ENCODE data around the gene MAP3K10. TPM values are rescaled to one million over a fixed set of nuclear protein-coding genes. Genes with fewer than 3 reads are reported as not detected.

Gene MAP3K10
- total and polyA plus RNA-seq, 2 donors (not counting 1 experiment from before 2014, with no cell fraction given), result 22.5 to 41.6 TPM

- H3K9me3 ChIP-seq (ENCODE audit: control extremely low read depth in 1 of 3, control insufficient read depth in 2 of 3, insufficient read depth in 1 of 3, low read length in 2 of 3), result no peaks in the 10 kb centered on the region
- H3K27ac ChIP-seq (ENCODE audit: low read length in 2 of 2), result no peak overlapping the region
- H3K27me3 Mint-ChIP-seq, result no peaks in the 10 kb centered on the region
- H4K20me1 ChIP-seq (ENCODE audit: control insufficient read depth, insufficient read depth, low read length, poor library complexity, severe bottlenecking), result peaks cover 65% of the 10 kb centered on the region
- H3K4me1 ChIP-seq (ENCODE audit: control insufficient read depth in 2 of 2, insufficient read depth in 2 of 2, low read length in 2 of 2), result no peaks in the 10 kb centered on the region
- no peak overlapping the region for H3K4me3 Mint-ChIP-seq
- no peak for TF ChIP-seq EZH2 (IDR thresholded peaks at IDR 0.05; ENCODE audit: borderline replicate concordance, insufficient read depth, low read depth, low read length, poor library complexity, severe bottlenecking)
- TF ChIP-seq CTCF (IDR thresholded peaks at IDR 0.05), result no peak
- peaks cover 2 to 60% of the 10 kb centered on the region in 2 experiments for H3K36me3 ChIP-seq (replicated peaks in 1 of 2; ENCODE audit: control extremely low read depth in 1 of 2, control insufficient read depth in 1 of 2, extremely low read depth in 1 of 2, insufficient read depth in 2 of 2, low read length in 1 of 2)
- no peaks in the 10 kb centered on the region for H3K9me3 Mint-ChIP-seq (ENCODE audit: insufficient read depth)
- H3K27ac Mint-ChIP-seq, result no peak overlapping the region
- ChIA-PET POLR2A (no interaction called here), CTCF (no interaction called here)
- ATAC-seq (ENCODE audit: low read depth) (no peak), DNase-seq (no peak)
- no peak overlapping the region for H2AFZ ChIP-seq (ENCODE audit: insufficient read depth, low read depth, low read length, poor library complexity, severe bottlenecking)
- 100% methylated on average over 2 of the region's 2 CpGs for WGBS (ENCODE audit: insufficient coverage)
- H3K4me3 ChIP-seq (ENCODE audit: control extremely low read depth in 1 of 5, extremely low read depth in 1 of 5, insufficient read depth in 1 of 5, low read depth in 2 of 5, low read length in 4 of 5), result no peak overlapping the region
- no peak overlapping the region for H3K4me2 ChIP-seq (replicated peaks; ENCODE audit: low read depth, low read length, poor library complexity, severe bottlenecking)
- intact Hi-C loops (cut with micrococcal nuclease), result no loop called here
- no peaks in the 10 kb centered on the region for H3K27me3 ChIP-seq (replicated peaks in 1 of 4; ENCODE audit: control extremely low read depth in 1 of 4, control insufficient read depth in 3 of 4, insufficient read depth in 4 of 4, low read length in 3 of 4)
- H3K79me2 ChIP-seq (ENCODE audit: control insufficient read depth, insufficient read depth, low read length), result peaks cover 40% of the 10 kb centered on the region
- H3K4me1 Mint-ChIP-seq, result no peaks in the 10 kb centered on the region
- H3K9ac ChIP-seq (ENCODE audit: low read length), result no peak overlapping the region
Observed at GRCh38 chr19:40243181-40243580, 52.0 kb downstream of the MAP3K10 start.

- DNase-seq, result no peak
- Histone ChIP-seq H3K27ac (ENCODE audit: low read length in 2 of 2) (no peak overlapping the region), H3K4me1 (ENCODE audit: control insufficient read depth in 2 of 2, insufficient read depth in 2 of 2, low read length in 2 of 2) (no peaks in the 10 kb centered on the region), H3K36me3 (replicated peaks in 1 of 2; ENCODE audit: control extremely low read depth in 1 of 2, control insufficient read depth in 1 of 2, extremely low read depth in 1 of 2, insufficient read depth in 2 of 2, low read length in 1 of 2) (peaks cover 2 to 51% of the 10 kb centered on the region in 2 experiments), H3K27me3 (replicated peaks in 1 of 4; ENCODE audit: control extremely low read depth in 1 of 4, control insufficient read depth in 3 of 4, insufficient read depth in 4 of 4, low read length in 3 of 4) (no peaks in the 10 kb centered on the region), H3K9me3 (ENCODE audit: control extremely low read depth in 1 of 3, control insufficient read depth in 2 of 3, insufficient read depth in 1 of 3, low read length in 2 of 3) (no peaks in the 10 kb centered on the region), H4K20me1 (ENCODE audit: control insufficient read depth, insufficient read depth, low read length, poor library complexity, severe bottlenecking) (peaks cover 76% of the 10 kb centered on the region), H3K4me3 (ENCODE audit: control extremely low read depth in 1 of 5, extremely low read depth in 1 of 5, insufficient read depth in 1 of 5, low read depth in 2 of 5, low read length in 4 of 5) (no peak overlapping the region), H3K9ac (ENCODE audit: low read length) (no peak overlapping the region), H2AFZ (ENCODE audit: insufficient read depth, low read depth, low read length, poor library complexity, severe bottlenecking) (no peak overlapping the region), H3K79me2 (ENCODE audit: control insufficient read depth, insufficient read depth, low read length) (peaks cover 55% of the 10 kb centered on the region), H3K4me2 (replicated peaks; ENCODE audit: low read depth, low read length, poor library complexity, severe bottlenecking) (no peak overlapping the region)
- intact Hi-C loops (cut with micrococcal nuclease), result no loop called here
- WGBS (ENCODE audit: insufficient coverage), result 94% methylated on average over 11 of the region's 12 CpGs
- CTCF ChIA-PET, result no interaction called here
- POLR2A ChIA-PET, result no interaction called here
- Mint-ChIP-seq H3K9me3 (ENCODE audit: insufficient read depth) (no peaks in the 10 kb centered on the region), H3K4me1 (peaks cover 3% of the 10 kb centered on the region), H3K27ac (no peak overlapping the region), H3K27me3 (no peaks in the 10 kb centered on the region), H3K4me3 (no peak overlapping the region)
- ATAC-seq (ENCODE audit: low read depth), result no peak
- no peak for TF ChIP-seq EZH2 (IDR thresholded peaks at IDR 0.05; ENCODE audit: borderline replicate concordance, insufficient read depth, low read depth, low read length, poor library complexity, severe bottlenecking)
- no peak for TF ChIP-seq CTCF (IDR thresholded peaks at IDR 0.05)
Observed at GRCh38 chr19:40244579-40245317, 53.5 kb downstream of the MAP3K10 start.
